ENCODE results near the gene TAF8.
A peak's percentile ranks its signal among the peaks of the same experiment; 100 is the strongest.

TAF8 gene

GRCh38 chr6:42046464-42047212, 3.7 kb upstream of the TAF8 start:
- no peak overlapping the region for H3K9ac ChIP-seq
- no peak overlapping the region for H3K4me3 ChIP-seq (IDR thresholded peaks at IDR 0.05; ENCODE audit: insufficient read depth, low read depth, low read length)
- H4K20me1 ChIP-seq (ENCODE audit: insufficient read depth), result no peaks in the 10 kb centered on the region
- TF ChIP-seq CTCF (conservative IDR thresholded peaks at IDR 0.05; ENCODE audit: low read depth, low read length), result no peak
- H3K27me3 ChIP-seq (ENCODE audit: insufficient read depth, low read depth), result peaks cover 43% of the 10 kb centered on the region
- no peak overlapping the region for H3K27ac ChIP-seq
- no peak overlapping the region for H2AFZ ChIP-seq (ENCODE audit: low read depth)
- H3K36me3 ChIP-seq (ENCODE audit: insufficient read depth), result no peaks in the 10 kb centered on the region
- H3K79me2 ChIP-seq (ENCODE audit: insufficient read depth, low read depth), result no peaks in the 10 kb centered on the region
- peaks cover 45% of the 10 kb centered on the region for H3K4me1 ChIP-seq (ENCODE audit: low read depth, poor library complexity, severe bottlenecking)
- H3K4me2 ChIP-seq, result no peak overlapping the region; the same call in 1 of the 2 replicates

DNA sequence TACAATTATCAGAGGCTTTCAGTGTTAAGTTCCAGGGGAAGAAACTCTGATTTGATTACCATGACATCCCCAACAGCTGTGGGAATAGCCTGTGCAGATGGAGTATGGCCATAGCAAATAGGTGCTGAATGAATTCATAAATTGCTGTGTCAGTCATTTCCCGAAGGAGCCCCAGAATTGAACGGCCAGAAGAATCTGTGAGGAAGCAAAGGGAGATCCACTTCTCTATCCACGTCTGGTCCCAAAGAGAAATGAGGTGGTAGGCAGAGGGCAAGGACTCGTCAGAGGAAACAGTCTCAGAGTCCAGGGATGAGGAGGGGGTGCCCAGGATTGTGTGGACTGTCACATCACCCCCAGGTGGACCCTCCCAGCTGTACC, 3.1 kb upstream of the TAF8 start:
- Histone ChIP-seq H3K27ac (no peak overlapping the region), H4K20me1 (ENCODE audit: insufficient read depth) (no peaks in the 10 kb centered on the region), H2AFZ (ENCODE audit: low read depth) (no peak overlapping the region), H3K79me2 (ENCODE audit: insufficient read depth, low read depth) (no peaks in the 10 kb centered on the region), H3K9ac (no peak overlapping the region), H3K4me3 (IDR thresholded peaks at IDR 0.05; ENCODE audit: insufficient read depth, low read depth, low read length) (no peak overlapping the region), H3K4me2 (no peak overlapping the region), H3K27me3 (ENCODE audit: insufficient read depth, low read depth) (peaks cover 43% of the 10 kb centered on the region), H3K36me3 (ENCODE audit: insufficient read depth) (no peaks in the 10 kb centered on the region), H3K4me1 (ENCODE audit: low read depth, poor library complexity, severe bottlenecking) (peaks cover 45% of the 10 kb centered on the region)
- TF ChIP-seq CTCF (conservative IDR thresholded peaks at IDR 0.05; ENCODE audit: low read depth, low read length), result no peak

- Histone ChIP-seq H4K20me1 (ENCODE audit: insufficient read depth) (no peaks in the 10 kb centered on the region), H3K4me2 (peak overlapping the region; percentile 89; the same call in 1 of the 2 replicates), H3K4me3 (IDR thresholded peaks at IDR 0.05; ENCODE audit: insufficient read depth, low read depth, low read length) (no peak overlapping the region), H3K9ac (no peak overlapping the region), H3K27me3 (ENCODE audit: insufficient read depth, low read depth) (peaks cover 43% of the 10 kb centered on the region), H3K79me2 (ENCODE audit: insufficient read depth, low read depth) (no peaks in the 10 kb centered on the region), H3K27ac (no peak overlapping the region), H3K4me1 (ENCODE audit: low read depth, poor library complexity, severe bottlenecking) (peaks cover 45% of the 10 kb centered on the region), H3K36me3 (ENCODE audit: insufficient read depth) (no peaks in the 10 kb centered on the region), H2AFZ (ENCODE audit: low read depth) (peak overlapping the region; percentile 98; the same call in 1 of the 2 replicates)
- no peak for TF ChIP-seq CTCF (conservative IDR thresholded peaks at IDR 0.05; ENCODE audit: low read depth, low read length)
These were observed 2.4 kb upstream of the TAF8 start for GRCh38 chr6:42047790-42048405.

DNA sequence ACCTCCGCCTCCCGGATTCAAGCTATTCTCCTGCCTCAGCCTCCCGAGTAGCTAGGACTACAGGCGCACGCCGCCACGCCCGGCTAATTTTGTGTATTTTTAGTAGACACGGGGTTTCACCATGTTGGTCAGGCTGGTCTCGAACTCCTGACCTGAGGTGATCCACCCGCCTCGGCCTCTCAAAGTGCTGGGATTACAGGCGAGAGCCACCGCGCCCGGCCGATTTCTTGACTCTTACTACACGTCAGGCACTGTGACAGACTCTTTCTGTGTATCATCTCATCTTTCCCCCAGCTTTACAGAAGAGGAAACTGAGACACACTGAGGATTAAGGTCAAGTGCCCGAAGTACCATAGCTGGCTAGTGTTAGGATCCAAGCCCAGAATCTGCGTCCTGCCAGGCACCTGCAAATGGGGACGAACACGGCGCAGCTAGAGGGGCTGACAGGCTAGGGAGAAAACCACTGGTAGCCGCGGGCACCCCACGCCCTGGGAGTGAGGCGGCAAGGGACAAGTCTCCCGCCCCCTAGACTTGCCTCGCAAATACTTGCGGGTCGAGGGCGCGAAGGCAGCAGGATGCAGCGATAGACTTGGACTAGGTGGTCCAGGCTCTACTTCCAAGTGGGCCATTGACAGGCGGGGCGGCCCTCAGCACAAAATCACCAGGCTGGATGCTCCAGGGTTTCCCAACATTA, 1.1 kb upstream of the TAF8 start:
- Histone ChIP-seq H4K20me1 (ENCODE audit: insufficient read depth) (no peaks in the 10 kb centered on the region), H2AFZ (ENCODE audit: low read depth) (peak overlapping the region; percentile 98), H3K79me2 (ENCODE audit: insufficient read depth, low read depth) (no peaks in the 10 kb centered on the region), H3K36me3 (ENCODE audit: insufficient read depth) (no peaks in the 10 kb centered on the region), H3K27ac (no peak overlapping the region), H3K27me3 (ENCODE audit: insufficient read depth, low read depth) (peaks cover 43% of the 10 kb centered on the region), H3K4me1 (ENCODE audit: low read depth, poor library complexity, severe bottlenecking) (peaks cover 38% of the 10 kb centered on the region), H3K4me3 (IDR thresholded peaks at IDR 0.05; ENCODE audit: insufficient read depth, low read depth, low read length) (no peak overlapping the region), H3K9ac (peak overlapping the region; percentile 32; the same call in 1 of the 2 replicates), H3K4me2 (peak overlapping the region; percentile 89)
- no peak for TF ChIP-seq CTCF (conservative IDR thresholded peaks at IDR 0.05; ENCODE audit: low read depth, low read length)
